HG02571 (cell line): Measurements from ENCODE around the gene PLXNA1.

ENCODE experiments used
- ATAC-seq: cut with Tn5 transposase; IDR thresholded peaks from one replicate; pipeline ENCODE4 v1.9.1; 2021; ENCODE audit warnings: mild to moderate bottlenecking, moderate library complexity; ENCODE audit not compliant: unreplicated experiment

The PLXNA1 gene

DNA sequence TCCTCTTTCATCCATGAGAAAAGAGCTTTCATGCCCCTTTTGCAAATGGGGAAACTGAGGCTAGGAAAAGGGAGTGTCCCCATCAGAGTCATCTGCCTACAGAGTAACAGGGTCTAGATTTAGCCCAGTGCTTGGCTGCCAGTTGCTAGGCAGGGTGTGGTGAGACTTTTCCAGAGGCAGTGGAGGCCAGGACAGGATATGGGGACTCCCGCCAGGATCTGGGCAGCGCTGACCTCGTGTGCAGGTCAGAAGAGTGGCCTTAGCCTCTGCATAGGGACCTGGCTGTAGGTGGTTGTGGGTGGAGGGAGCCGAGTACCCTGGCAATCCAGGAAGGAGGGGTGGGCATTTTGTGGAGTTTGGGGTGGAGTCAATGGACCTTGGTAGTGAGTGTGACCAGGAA lies 4.2 kb downstream of the PLXNA1 start:
- no peak for ATAC-seq

GRCh38 chr3:126987596-126987995 lies 4.7 kb downstream of the PLXNA1 start:
- no peak for ATAC-seq

DNA sequence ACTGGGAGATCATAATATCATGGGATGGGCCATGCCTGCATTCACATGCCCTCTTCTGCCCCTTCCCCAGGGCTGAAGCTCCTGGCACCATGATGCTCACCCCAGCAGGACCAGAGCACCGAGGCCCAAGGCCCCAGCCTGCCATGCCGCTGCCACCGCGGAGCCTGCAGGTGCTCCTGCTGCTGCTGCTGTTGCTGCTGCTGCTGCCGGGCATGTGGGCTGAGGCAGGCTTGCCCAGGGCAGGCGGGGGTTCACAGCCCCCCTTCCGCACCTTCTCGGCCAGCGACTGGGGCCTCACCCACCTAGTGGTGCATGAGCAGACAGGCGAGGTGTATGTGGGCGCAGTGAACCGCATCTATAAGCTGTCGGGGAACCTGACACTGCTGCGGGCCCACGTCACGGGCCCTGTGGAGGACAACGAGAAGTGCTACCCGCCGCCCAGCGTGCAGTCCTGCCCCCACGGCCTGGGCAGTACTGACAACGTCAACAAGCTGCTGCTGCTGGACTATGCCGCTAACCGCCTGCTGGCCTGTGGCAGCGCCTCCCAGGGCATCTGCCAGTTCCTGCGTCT lies 5.6 kb downstream of the PLXNA1 start:
- no peak for ATAC-seq

- ATAC-seq = no peak
These were observed 6.6 kb downstream of the PLXNA1 start for GRCh38 chr3:126989316-126990023.

GRCh38 chr3:126990024-126990700 lies 7.2 kb downstream of the PLXNA1 start:
- ATAC-seq = no peak

- no peak for ATAC-seq
These were observed 8.0 kb downstream of the PLXNA1 start for GRCh38 chr3:126990890-126991289.

- no peak for ATAC-seq
These were observed 8.7 kb downstream of the PLXNA1 start for GRCh38 chr3:126991366-126992200.

DNA sequence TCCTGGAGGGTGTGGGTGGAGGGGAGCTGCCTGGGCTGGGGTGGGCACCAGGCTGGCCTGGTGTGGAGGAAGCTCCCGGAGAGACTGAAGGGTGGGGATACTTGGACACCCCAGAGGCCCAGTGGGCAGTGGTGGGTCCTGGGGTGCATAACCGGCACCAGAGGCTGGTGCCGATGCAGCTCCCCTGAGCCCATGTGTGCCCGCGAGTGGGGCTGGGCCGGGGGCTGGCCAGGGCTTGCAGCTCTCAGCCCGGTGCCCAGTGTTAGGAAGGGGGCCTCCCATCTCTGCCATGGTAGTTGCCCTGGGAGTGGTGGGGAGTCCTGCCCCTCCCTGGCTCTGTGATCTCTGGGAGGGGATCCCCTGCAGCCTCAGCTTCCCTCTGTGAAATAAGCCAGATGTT lies 9.3 kb downstream of the PLXNA1 start:
- no peak for ATAC-seq

DNA sequence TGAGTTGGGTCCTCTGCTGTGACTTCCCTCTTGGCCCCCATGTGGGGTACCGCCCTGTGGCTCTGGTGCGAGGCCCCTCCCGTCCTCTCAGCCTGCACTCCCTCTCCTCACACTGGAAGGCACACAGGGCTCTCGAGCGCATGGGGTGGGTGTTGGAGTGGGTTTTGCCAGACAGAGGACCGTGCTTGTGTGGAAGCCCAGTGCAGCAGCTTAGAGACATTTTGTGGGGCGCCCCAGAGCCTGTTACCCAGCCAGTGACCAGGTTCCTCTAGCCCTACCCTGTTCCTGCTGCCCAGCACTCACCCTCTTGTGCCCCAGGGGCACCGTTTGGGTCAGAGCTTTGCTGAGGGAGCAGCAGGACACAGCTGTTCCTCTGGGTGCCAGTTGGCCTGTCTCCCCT lies 9.9 kb downstream of the PLXNA1 start:
- no peak for ATAC-seq

DNA sequence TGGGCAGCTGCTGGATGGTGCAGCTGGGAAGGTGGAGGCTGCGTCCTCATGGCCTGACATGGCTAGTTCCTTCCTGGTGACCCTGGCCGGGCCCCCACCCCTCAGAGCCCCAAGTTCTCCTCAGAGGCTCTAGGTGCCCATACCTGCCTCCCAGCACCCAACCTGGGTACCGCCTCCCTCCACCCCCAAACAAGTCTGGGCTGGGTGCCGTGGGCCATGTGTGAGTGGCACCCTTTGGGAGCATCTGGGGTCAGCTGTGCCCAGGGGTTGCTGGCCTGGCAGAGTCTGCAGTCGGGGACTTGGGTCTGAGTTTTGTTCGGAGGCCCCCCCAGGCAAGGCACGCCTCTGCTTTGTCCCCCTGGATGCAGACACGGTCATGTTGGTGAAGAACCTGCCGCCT lies 10.5 kb downstream of the PLXNA1 start:
- ATAC-seq = no peak

DNA sequence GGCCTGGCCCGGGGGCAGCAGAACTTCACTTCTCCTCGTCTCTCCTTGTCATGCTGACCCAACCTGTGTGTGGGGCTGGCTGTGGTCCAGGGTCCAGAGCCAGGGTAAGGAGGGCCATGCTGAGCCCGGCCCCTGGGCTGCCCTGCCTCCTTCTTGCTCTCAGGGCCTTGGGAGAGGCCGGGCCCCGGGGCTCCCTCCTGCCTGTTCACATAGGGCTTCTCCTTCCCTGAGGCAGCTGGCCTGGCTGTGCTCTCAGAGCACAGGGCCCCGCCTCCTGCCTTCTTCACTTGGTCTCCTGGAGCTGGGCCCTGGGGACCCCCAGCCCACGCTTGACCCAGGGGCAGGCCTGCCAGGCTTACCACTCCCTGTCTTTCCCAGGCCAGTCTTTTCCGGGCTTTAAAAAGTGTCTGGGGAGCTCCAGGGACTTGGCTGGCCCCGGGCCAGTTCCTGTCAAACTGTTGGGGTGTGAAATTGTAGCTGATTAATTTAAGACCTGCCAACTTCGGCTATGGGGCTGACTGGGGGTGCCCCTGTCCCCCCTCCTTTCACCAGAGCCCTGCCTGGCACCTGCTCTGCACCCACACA lies 11.8 kb downstream of the PLXNA1 start:
- ATAC-seq = no peak

GRCh38 chr3:126995254-126995780 lies 12.4 kb downstream of the PLXNA1 start:
- ATAC-seq = no peak

DNA sequence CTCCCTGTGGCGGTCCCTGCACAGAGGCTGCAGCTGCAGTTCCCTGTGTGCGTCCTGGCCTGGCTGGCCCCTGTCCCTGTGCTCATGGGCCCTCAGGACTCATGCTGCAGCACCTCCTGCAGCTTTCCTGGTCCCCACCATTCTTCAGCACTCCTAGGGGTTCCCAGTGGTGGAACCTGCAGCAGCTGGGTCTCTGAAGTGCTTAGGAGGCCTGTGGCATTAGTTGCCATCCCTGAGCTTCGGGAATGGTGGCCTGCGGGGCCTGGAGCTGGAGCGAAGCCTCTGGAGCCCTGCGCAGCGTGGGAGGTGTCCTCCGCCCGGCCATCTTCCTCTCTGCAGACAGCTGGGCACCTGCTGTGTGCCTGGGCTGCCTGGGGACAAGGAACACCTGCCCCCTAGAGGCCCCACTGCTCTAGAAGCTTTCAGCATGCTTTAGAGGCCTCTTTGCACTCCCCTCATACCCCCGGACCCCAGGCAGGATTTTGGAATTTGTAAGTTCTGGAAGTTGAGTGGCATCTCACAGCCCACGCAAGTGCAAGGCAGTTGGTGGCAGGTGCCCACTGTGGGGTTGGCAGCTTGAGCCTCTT lies 13.1 kb downstream of the PLXNA1 start:
- no peak for ATAC-seq

GRCh38 chr3:126996905-126997304 lies 14.0 kb downstream of the PLXNA1 start:
- ATAC-seq = no peak

DNA sequence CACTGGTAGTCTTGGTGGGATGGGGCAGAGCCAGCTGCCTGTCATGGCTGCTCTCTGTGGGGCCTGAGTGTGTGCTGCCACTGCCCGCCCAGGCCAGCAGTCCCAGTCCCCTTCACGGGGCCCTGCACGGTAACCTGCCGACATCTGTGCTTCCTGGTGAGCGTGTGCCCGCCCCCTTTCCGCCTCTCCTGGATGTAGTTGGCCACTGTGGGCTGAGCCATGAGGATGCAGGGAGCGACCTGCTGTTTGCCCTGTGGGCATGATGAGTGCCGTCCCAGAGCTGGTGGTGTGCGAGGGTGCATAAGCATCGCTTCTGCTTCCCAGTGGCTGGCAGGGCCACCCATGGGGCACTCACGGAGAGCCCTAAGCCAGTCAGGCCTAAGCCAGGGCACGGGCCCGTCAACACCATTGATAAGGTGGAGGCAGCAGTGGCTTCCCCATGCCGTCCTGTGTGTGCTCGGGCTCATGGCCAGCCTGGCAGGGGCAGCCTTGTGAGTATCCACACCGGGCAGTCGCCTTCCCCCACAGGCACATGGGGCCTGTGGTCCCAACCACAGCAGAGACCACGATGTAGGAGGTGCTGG lies 14.6 kb downstream of the PLXNA1 start:
- no peak for ATAC-seq

DNA sequence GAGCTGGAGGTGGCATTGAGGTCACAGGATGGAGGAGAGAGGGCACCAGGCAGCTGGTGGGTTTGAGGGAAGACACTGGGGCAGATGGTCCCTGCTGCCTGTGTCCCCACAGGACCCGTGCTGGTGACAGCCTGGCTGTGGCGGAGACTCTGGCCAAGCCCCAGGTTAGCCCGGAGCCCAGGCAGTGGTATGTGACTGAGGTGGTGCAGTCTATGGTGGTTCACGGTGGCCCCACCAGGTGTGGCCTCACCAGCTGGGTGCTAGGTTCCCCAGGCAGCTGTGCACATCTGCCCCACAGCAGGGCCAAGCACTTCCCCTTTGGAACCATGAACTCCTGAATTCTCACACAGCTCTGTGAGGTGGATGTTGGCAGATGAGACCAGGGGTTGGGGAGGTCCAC lies 15.4 kb downstream of the PLXNA1 start:
- ATAC-seq = no peak

DNA sequence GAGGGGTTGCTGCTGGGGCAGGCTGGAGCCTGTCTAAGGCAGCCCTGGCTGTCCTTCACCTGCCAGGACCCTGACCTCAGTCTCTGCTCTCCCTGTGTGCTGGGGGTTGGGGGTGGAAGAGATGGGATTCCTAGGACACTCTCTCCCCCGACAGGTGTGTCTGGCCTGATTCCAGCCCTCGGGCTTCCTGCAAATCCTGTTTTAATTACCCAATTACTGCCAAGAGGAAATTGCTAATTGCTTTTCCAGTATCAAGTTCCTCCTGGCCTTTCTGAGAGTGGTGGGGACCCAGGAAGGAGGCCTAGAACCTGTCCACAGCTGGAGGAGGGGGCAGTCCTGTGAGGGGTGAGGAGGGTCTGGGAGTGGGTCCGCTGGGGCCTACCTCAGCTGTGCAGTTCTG lies 15.8 kb downstream of the PLXNA1 start:
- no peak for ATAC-seq

- ATAC-seq = no peak
These were observed 16.5 kb downstream of the PLXNA1 start for GRCh38 chr3:126999383-126999782.

DNA sequence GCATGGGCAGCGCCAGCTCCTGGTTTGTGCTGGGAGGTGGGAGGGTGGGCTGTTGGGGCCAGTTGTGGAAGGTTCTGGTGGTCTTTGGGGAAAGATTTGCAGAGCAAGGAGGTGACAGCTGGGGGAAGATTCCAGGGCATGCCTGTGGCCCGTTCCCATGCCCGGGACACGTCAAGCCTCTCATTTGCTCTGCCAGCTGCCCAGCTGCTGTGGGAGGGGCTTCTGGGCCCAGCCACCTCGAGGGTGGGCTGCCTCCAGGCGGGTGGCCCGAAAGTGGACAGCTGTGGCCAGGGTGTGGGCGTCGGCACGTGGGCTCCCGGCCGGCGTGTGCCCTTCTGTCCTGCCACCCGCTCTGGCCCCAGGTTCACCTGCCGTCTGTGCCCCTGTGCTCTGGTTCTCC lies 17.2 kb downstream of the PLXNA1 start:
- ATAC-seq = no peak

- ATAC-seq = no peak
These were observed 17.8 kb downstream of the PLXNA1 start for GRCh38 chr3:127000761-127001160.
